NB4 (cell line): ENCODE data around the gene SOBP.
"Not testable (repeated sequence)": the region's sequence is repeated elsewhere in the genome, so short reads cannot be mapped to it uniquely, and the experiment has no call there.

ENCODE experiments used
- DNase-seq: peaks from one replicate; pipeline ENCODE4 v3.0.0; 2010; ENCODE audit warnings: low read depth
- H3K4me3 ChIP-seq: one replicate; pipeline ENCODE4 v1.5.1; 2011; ENCODE audit warnings: mild to moderate bottlenecking, low read depth, low read length, moderate library complexity
- CTCF ChIP-seq: IDR thresholded peaks from one replicate; pipeline ENCODE4 v1.5.1; 2012; ENCODE audit warnings: low read depth, low read length
- MAX ChIP-seq: IDR thresholded peaks from 2 replicates; pipeline ENCODE4 v1.6.1; 2011; ENCODE audit warnings: low read depth, low read length
- MYC ChIP-seq: IDR thresholded peaks from 2 replicates; pipeline ENCODE4 v1.6.1; 2011; ENCODE audit warnings: low read depth, low read length
- POLR2A ChIP-seq: IDR thresholded peaks from 2 replicates; pipeline ENCODE4 v1.6.1; 2011; ENCODE audit warnings: mild to moderate bottlenecking; ENCODE audit not compliant: insufficient read length; ENCODE audit errors: extremely low read depth

The SOBP gene

GRCh38 chr6:107546691-107547450, 57.0 kb downstream of the SOBP start:
- DNase-seq: no peak
- TF ChIP-seq MAX (no peak), POLR2A (no peak), CTCF (no peak), MYC (no peak)
- no peak overlapping the region for H3K4me3 ChIP-seq

DNA sequence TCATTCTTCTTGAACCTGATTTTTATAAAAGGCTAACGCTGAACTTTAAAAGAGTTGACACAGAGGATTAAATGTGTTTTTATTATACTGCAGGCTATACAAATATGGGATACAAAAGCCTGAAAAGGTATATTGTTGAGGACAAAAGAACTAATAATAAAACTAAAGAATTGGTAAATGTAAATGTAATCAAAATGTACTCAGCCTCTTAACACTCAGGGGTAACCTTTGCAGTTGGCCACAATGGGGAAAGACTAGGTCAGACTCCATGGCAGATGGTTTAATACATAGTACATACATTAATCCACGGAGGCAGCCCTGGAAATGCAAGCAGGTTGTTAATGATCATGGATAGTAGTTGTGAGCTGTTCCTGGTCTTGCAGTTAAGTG, 57.5 kb downstream of the SOBP start:
- no peak for DNase-seq
- H3K4me3 ChIP-seq: no peak overlapping the region
- TF ChIP-seq POLR2A: no peak
- no peak for TF ChIP-seq CTCF
- TF ChIP-seq MAX: no peak
- no peak for TF ChIP-seq MYC

DNA sequence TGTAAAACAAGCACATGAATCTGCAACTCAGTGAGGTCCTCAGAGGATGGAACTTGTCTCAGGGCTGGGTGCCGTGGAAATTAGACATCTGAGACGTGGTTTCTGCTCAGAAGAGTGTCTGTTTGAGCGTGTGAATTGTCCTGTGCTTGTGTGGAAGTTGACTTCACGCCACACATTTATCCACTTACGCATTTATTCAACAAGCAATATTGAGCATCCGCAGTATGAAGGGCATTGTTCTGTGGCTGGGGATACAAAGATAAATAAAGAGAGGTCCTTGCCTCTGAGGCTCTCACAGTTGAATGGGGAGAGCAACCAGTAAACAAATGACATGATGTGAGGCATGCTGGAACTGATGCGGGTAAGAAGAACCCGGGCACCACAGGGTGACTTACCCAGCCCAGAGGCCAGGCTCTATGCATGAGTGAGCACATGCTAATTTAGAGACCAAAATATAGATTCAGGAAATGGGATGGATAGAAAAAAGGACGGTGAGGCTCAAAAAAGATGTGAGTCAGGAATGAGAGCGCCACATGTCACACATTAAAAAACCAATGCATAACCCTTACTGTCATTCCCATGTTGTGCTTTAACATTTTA, 60.4 kb downstream of the SOBP start:
- no peak for DNase-seq
- no peak overlapping the region for H3K4me3 ChIP-seq

GRCh38 chr6:107550906-107551305, 61.0 kb downstream of the SOBP start:
- H3K4me3 ChIP-seq: no peak overlapping the region
- DNase-seq: no peak
- no peak for TF ChIP-seq MYC
- TF ChIP-seq POLR2A: no peak
- TF ChIP-seq MAX: no peak

More for the DNA sequence above, 60.4 kb downstream of the SOBP start:
- no peak for TF ChIP-seq POLR2A
- no peak for TF ChIP-seq MAX
- TF ChIP-seq CTCF: no peak
- TF ChIP-seq MYC: no peak

DNA sequence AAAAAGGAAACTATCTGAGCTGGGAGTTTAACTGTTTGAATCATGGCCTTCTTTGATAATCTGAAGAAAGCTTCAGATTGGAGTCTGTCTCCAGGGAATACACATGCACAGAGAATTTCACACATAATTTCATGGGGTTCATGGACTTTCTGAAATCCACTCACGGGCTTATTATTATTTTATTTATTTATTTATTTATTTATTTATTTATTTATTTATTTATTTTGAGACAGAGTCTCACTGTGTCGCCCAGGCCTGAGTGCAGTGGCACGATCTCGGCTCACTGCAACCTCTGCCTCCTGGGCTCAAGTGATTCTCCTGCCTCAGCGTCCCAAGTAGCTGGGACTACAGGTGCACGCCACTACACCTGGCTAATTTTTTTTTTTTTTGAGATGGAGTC, 63.2 kb downstream of the SOBP start:
- DNase-seq, H3K4me3 ChIP-seq: not testable (repeated sequence)

DNA sequence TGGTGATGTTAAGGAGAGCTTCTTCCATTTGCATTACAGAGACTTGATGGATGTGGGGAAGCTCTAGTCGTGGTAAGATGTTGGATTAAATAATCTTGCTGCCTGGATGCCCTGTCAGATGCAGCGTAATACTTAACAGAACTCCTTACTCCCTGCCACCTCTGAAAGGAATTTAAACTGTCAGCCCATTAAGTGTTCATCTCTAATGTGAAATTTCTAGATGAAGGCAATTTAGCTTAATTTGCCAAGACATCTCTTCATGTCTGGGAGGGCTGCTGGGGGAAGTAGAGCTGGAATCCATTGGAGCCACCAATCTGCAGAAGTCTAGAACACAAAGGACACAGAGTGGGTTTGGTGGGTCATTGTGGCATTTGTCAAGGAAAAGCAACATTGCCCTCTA, 64.4 kb downstream of the SOBP start:
- DNase-seq: no peak
- TF ChIP-seq CTCF (no peak), POLR2A (no peak), MAX (no peak), MYC (no peak)
- no peak overlapping the region for H3K4me3 ChIP-seq
